ENCODE results near the gene LUZP2.

DNA sequence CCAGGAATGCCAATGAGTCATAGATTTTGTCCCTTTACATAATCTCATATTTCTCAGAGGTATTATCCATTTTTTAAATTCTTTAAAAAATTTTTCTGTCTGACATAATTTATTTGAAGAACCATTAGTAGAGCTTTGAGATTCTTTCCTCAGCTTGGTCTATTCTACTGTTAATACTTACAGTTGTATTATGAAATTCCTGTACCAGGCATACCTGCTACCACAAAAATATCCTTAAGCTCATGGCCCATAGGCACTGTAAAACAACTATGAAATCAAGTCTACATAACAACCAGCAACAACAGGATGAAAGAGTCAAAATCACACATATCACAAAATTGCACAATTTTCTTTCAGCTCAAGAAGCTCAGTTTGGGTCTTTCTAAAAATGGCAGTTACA lies 541.3 kb downstream of the LUZP2 start:
- TF ChIP-seq, protein P1, sequence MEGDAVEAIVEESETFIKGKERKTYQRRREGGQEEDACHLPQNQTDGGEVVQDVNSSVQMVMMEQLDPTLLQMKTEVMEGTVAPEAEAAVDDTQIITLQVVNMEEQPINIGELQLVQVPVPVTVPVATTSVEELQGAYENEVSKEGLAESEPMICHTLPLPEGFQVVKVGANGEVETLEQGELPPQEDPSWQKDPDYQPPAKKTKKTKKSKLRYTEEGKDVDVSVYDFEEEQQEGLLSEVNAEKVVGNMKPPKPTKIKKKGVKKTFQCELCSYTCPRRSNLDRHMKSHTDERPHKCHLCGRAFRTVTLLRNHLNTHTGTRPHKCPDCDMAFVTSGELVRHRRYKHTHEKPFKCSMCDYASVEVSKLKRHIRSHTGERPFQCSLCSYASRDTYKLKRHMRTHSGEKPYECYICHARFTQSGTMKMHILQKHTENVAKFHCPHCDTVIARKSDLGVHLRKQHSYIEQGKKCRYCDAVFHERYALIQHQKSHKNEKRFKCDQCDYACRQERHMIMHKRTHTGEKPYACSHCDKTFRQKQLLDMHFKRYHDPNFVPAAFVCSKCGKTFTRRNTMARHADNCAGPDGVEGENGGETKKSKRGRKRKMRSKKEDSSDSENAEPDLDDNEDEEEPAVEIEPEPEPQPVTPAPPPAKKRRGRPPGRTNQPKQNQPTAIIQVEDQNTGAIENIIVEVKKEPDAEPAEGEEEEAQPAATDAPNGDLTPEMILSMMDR (IDR thresholded peaks at IDR 0.05; ENCODE audit: low read depth, low read length, missing input control): no peak
- TF ChIP-seq EGR1 (IDR thresholded peaks at IDR 0.05; ENCODE audit: low read depth in 2 of 2) (no peak), TAF1 (conservative IDR thresholded peaks at IDR 0.05) (no peak), RAD21 (IDR thresholded peaks at IDR 0.05) (no peak), GABPA (IDR thresholded peaks at IDR 0.05 in 1 of 2, conservative IDR thresholded peaks at IDR 0.05 in 1 of 2) (no peak), SP1 (IDR thresholded peaks at IDR 0.05) (no peak)
- TF ChIP-seq, protein P2, sequence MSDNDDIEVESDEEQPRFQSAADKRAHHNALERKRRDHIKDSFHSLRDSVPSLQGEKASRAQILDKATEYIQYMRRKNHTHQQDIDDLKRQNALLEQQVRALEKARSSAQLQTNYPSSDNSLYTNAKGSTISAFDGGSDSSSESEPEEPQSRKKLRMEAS (IDR thresholded peaks at IDR 0.05): no peak
- TF ChIP-seq, protein P3, sequence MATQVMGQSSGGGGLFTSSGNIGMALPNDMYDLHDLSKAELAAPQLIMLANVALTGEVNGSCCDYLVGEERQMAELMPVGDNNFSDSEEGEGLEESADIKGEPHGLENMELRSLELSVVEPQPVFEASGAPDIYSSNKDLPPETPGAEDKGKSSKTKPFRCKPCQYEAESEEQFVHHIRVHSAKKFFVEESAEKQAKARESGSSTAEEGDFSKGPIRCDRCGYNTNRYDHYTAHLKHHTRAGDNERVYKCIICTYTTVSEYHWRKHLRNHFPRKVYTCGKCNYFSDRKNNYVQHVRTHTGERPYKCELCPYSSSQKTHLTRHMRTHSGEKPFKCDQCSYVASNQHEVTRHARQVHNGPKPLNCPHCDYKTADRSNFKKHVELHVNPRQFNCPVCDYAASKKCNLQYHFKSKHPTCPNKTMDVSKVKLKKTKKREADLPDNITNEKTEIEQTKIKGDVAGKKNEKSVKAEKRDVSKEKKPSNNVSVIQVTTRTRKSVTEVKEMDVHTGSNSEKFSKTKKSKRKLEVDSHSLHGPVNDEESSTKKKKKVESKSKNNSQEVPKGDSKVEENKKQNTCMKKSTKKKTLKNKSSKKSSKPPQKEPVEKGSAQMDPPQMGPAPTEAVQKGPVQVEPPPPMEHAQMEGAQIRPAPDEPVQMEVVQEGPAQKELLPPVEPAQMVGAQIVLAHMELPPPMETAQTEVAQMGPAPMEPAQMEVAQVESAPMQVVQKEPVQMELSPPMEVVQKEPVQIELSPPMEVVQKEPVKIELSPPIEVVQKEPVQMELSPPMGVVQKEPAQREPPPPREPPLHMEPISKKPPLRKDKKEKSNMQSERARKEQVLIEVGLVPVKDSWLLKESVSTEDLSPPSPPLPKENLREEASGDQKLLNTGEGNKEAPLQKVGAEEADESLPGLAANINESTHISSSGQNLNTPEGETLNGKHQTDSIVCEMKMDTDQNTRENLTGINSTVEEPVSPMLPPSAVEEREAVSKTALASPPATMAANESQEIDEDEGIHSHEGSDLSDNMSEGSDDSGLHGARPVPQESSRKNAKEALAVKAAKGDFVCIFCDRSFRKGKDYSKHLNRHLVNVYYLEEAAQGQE (IDR thresholded peaks at IDR 0.05): no peak

All from liver (tissue), 3 donors.